ENCODE results near the gene UNC13C. TPM values are rescaled to one million over a fixed set of nuclear protein-coding genes. Genes with fewer than 3 reads are reported as not detected.

The UNC13C gene
- total and polyA plus RNA-seq, 10 of the 15 experiments (the other 5 are each of a cell fraction or from before 2014, with no cell fraction given): 9.9 to 81.3 (median 25.0) TPM

DNA sequence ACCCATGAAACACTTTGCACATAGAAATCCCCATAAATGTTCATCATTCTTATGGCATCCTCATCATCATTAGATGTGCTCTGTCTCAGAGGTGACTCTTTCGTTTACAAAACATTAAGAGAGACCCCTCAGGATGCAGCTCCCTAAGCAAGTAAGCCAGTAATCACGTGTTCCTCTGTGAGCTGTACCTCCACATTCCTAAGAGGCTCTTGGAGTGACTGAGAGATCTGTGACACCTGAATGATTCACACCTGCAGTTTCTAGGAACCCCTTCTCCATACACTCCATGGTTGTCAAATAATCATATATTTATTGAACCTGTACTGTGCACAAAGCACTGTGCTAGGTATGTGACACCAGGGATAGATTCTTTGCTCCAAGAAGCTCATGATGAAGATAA is 602.4 kb downstream of the UNC13C start:
- 0% methylated on average over 2 of the region's 2 CpGs for WGBS (ENCODE audit: insufficient coverage, insufficient replicate concordance, low lambda C conversion rate, missing lambda C conversion rate)
- DNase-seq (ENCODE audit: low read depth, low spot score) (no peak), ATAC-seq (no peak), FAIRE-seq (no peak)
- Histone ChIP-seq H3K79me2 (ENCODE audit: control insufficient read depth, insufficient read depth, low read length) (peaks cover 2% of the 10 kb centered on the region; the same call in 1 of the 2 replicates), H3K27me3 (replicated peaks in 1 of 2; ENCODE audit: control insufficient read depth in 2 of 2, insufficient read depth in 2 of 2, low read length in 1 of 2) (no peaks in the 10 kb centered on the region), H3K4me1 (ENCODE audit: control insufficient read depth, insufficient read depth, low read length) (0 out of 2 replicates have a peak, but pooled peaks cover 3% of the 10 kb centered on the region), H3K4me3 (no peak overlapping the region), H2AFZ (ENCODE audit: control insufficient read depth, low read depth, low read length) (no peak overlapping the region), H3K27ac (ENCODE audit: control insufficient read depth, insufficient read depth) (no peak overlapping the region), H3K36me3 (ENCODE audit: control insufficient read depth in 2 of 2, insufficient read depth in 2 of 2, low read length in 1 of 2) (no peaks in the 10 kb centered on the region), H4K20me1 (ENCODE audit: control insufficient read depth, insufficient read depth) (no peaks in the 10 kb centered on the region), H3K4me2 (ENCODE audit: control insufficient read depth, insufficient read depth) (no peak overlapping the region), H3K9ac (ENCODE audit: control insufficient read depth, insufficient read depth, low read length) (no peak overlapping the region), H3K9me3 (replicated peaks; ENCODE audit: control insufficient read depth, insufficient read depth, low read length) (no peaks in the 10 kb centered on the region; the same call in 1 of the 3 replicates)
- BruUV-seq (replicated peaks): no TSS peak
- ChIA-PET CTCF (interaction anchor here (0.7 to 1.6 kb wide), 4 partner anchors 13 to 619 kb away, joined by 3 read pairs; no protein-coding TSS in a partner anchor), POLR2A (interaction anchor here (0.9 kb wide), 1 partner anchor 65 kb away, joined by 4 read pairs; no protein-coding TSS in a partner anchor), RAD21 (ENCODE audit: unreplicated experiment) (interaction anchor here (1.0 to 1.1 kb wide), 2 partner anchors 64 to 75 kb away, joined by 3 to 4 read pairs; no protein-coding TSS in a partner anchor), SMC1A (ENCODE audit: uncharacterized antibody, unreplicated experiment) (interaction anchor here (0.9 to 7.4 kb wide), 5 partner anchors 37 to 233 kb away, joined by 3 to 75 read pairs (median 4); no protein-coding TSS in a partner anchor)
- intact Hi-C loops (cut with micrococcal nuclease; ENCODE audit: unreplicated experiment) (loop anchor here (5.0 to 10.0 kb wide), 3 partner anchors 496 to 704 kb away; partner anchors contain the start of genes RAB27A and UNC13C), in situ Hi-C loops (cut with MboI) (no loop called here)
- TF ChIP-seq ZNF217 (IDR thresholded peaks at IDR 0.05) (no peak), JUNB (IDR thresholded peaks at IDR 0.05) (no peak)

DNA sequence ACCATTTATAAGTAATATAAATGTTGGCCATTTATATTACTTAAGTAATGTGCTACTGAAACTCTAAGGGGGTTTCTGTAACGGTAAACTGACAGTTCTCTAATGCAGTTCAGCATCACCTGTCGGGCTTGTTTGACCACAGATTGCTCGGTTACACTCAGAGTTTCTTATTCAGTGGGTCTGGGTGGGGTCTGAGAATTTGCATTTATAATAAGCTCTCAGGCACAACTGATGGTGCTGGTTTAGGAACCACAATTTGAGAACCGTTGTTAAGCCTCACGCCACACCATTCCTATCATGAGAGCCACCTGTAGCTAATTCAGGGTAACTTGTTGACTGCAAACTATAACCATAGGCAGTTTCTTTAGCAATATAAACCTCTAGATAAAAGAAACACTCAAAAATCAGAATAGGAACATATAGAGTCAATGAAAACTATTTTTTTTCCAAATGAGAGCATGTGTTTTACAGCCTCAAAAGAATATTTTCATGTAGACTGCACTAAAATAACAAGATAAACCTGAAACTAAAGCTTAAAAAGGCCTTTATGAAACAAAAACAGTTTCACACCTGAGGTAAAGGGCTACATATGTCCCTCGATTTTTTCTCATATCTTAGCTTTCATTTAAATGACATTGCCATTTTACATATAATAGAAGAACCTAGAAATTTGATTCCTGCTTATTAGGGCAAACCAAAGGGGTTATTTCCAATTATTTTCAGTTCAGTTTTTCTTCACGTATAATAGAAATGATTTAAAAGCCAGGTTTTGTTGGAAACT is 604.8 kb downstream of the UNC13C start:
- FAIRE-seq: no peak
- RAD21 ChIA-PET (ENCODE audit: unreplicated experiment): interaction anchor here (0.6 to 5.5 kb wide), 41 partner anchors 11 to 620 kb away, joined by 3 to 85 read pairs (median 6); partner anchors contain the start of gene UNC13C
- BruUV-seq (replicated peaks): TSS peak; percentile 96
- TF ChIP-seq DPF2 (IDR thresholded peaks at IDR 0.05) (peak; percentile 17; the same call in 1 of the 2 replicates), FOS (IDR thresholded peaks at IDR 0.05; ENCODE audit: borderline replicate concordance, extremely low read depth, insufficient read length) (no peak), CHD2 (IDR thresholded peaks at IDR 0.05; ENCODE audit: borderline replicate concordance, low read depth, low read length) (peak; percentile 66; the same call in 1 of the 2 replicates), EP300 (IDR thresholded peaks at IDR 0.05; ENCODE audit: borderline replicate concordance in 1 of 2, control insufficient read depth in 1 of 2, low read depth in 2 of 2, low read length in 2 of 2) (peak; percentile 78 to 94), STAT3 (IDR thresholded peaks at IDR 0.05; ENCODE audit: low read depth, low read length) (no peak), CBFB (IDR thresholded peaks at IDR 0.05; ENCODE audit: low read depth) (no peak), FOXM1 (IDR thresholded peaks at IDR 0.05; ENCODE audit: low read depth, low read length) (peak; percentile 76), PML (IDR thresholded peaks at IDR 0.05; ENCODE audit: low read length) (no peak), IKZF2 (IDR thresholded peaks at IDR 0.05) (no peak; a peak in 1 of 4 replicates), SMARCA5 (IDR thresholded peaks at IDR 0.05) (no peak), NBN (IDR thresholded peaks at IDR 0.05) (peak; percentile 43; the same call in 1 of the 2 replicates), STAT1 (conservative IDR thresholded peaks at IDR 0.05) (no peak)
- TF ChIP-seq, protein P1, sequence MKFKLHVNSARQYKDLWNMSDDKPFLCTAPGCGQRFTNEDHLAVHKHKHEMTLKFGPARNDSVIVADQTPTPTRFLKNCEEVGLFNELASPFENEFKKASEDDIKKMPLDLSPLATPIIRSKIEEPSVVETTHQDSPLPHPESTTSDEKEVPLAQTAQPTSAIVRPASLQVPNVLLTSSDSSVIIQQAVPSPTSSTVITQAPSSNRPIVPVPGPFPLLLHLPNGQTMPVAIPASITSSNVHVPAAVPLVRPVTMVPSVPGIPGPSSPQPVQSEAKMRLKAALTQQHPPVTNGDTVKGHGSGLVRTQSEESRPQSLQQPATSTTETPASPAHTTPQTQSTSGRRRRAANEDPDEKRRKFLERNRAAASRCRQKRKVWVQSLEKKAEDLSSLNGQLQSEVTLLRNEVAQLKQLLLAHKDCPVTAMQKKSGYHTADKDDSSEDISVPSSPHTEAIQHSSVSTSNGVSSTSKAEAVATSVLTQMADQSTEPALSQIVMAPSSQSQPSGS (IDR thresholded peaks at IDR 0.05; ENCODE audit: low read length): peak; percentile 52; the same call in 1 of the 2 replicates

More for the DNA sequence above, 604.8 kb downstream of the UNC13C start:
- peaks cover 2% of the 10 kb centered on the region; the same call in 1 of the 2 replicates for H3K79me2 ChIP-seq (ENCODE audit: control insufficient read depth, insufficient read depth, low read length)
- in situ Hi-C loops (cut with MboI): no loop called here
- CTCF ChIA-PET: interaction anchor here (0.5 to 2.2 kb wide), 19 partner anchors 17 to 499 kb away, joined by 3 to 12 read pairs (median 4); no protein-coding TSS in a partner anchor
- H3K9me3 ChIP-seq (replicated peaks; ENCODE audit: control insufficient read depth, insufficient read depth, low read length): no peaks in the 10 kb centered on the region; the same call in 1 of the 3 replicates
- H3K4me1 ChIP-seq (ENCODE audit: control insufficient read depth, insufficient read depth, low read length): 0 out of 2 replicates have a peak, but pooled peaks cover 3% of the 10 kb centered on the region
- 18% methylated on average over 7 of the region's 7 CpGs for WGBS (ENCODE audit: insufficient coverage, insufficient replicate concordance, low lambda C conversion rate, missing lambda C conversion rate)
- intact Hi-C loops (cut with micrococcal nuclease; ENCODE audit: unreplicated experiment): loop anchor here (1.0 to 10.0 kb wide), 6 partner anchors 64 to 702 kb away; partner anchors contain the start of genes RAB27A and UNC13C
- DNase-seq (ENCODE audit: low read depth, low spot score): peak; percentile 74
- no peaks in the 10 kb centered on the region for H3K27me3 ChIP-seq (replicated peaks in 1 of 2; ENCODE audit: control insufficient read depth in 2 of 2, insufficient read depth in 2 of 2, low read length in 1 of 2)
- SMC1A ChIA-PET (ENCODE audit: uncharacterized antibody, unreplicated experiment): interaction anchor here (0.7 to 7.4 kb wide), 45 partner anchors 8 to 620 kb away, joined by 3 to 150 read pairs (median 6); partner anchors contain the start of gene UNC13C
- no peaks in the 10 kb centered on the region for H3K36me3 ChIP-seq (ENCODE audit: control insufficient read depth in 2 of 2, insufficient read depth in 2 of 2, low read length in 1 of 2)
- no peak overlapping the region for H3K9ac ChIP-seq (ENCODE audit: control insufficient read depth, insufficient read depth, low read length)
- POLR2A ChIA-PET: interaction anchor here (0.5 to 3.0 kb wide), 22 partner anchors 8 to 604 kb away, joined by 3 to 32 read pairs (median 4); partner anchors contain the start of gene UNC13C
- no peak overlapping the region; the same call in 1 of the 2 replicates for H3K27ac ChIP-seq (ENCODE audit: control insufficient read depth, insufficient read depth)
- H3K4me2 ChIP-seq (ENCODE audit: control insufficient read depth, insufficient read depth): no peak overlapping the region
- H2AFZ ChIP-seq (ENCODE audit: control insufficient read depth, low read depth, low read length): no peak overlapping the region
- ATAC-seq: peak; percentile 74; the same call in 2 of the 3 replicates
- no peak overlapping the region for H3K4me3 ChIP-seq
- H4K20me1 ChIP-seq (ENCODE audit: control insufficient read depth, insufficient read depth): no peaks in the 10 kb centered on the region

All from GM12878 (cell line).